Uterus (tissue), 4 donors: Measurements from ENCODE around the gene CARMIL3. TPM values are rescaled to one million over a fixed set of nuclear protein-coding genes. Genes with fewer than 3 reads are reported as not detected.
A peak's percentile ranks its signal among the peaks of the same experiment; 100 is the strongest.

Experiments
- DNase-seq, 2 donors: peaks; one replicate each; pipeline ENCODE4 v3.0.0-alpha.2; 2019 to 2020
- H3K27ac ChIP-seq, 2 donors: fragments of 200-600 bp; sonication (generic); 1 replicate in 1 of 2; 2 replicates in 1 of 2; pipeline ENCODE4 v1.5.1; 2016 to 2018
- H3K27me3 ChIP-seq, 2 donors: fragments of 200-600 bp; sonication (generic); one replicate each; pipeline ENCODE4 v1.5.1; 2018 to 2019; ENCODE audit warnings: control low read depth in 1 of 2
- H3K36me3 ChIP-seq, 2 donors: fragments of 200-600 bp; sonication (generic); one replicate each; pipeline ENCODE4 v1.5.1; 2019; ENCODE audit warnings: control low read depth in 1 of 2
- H3K4me1 ChIP-seq, 2 donors: fragments of 200-600 bp; sonication (generic); one replicate each; pipeline ENCODE4 v1.5.1; 2018 to 2019; ENCODE audit warnings: control low read depth in 1 of 2
- H3K4me3 ChIP-seq, 2 donors: fragments of 200-600 bp; sonication (generic); 1 replicate in 1 of 2; 2 replicates in 1 of 2; pipeline ENCODE4 v1.5.1; 2018 to 2019; ENCODE audit warnings: mild to moderate bottlenecking in 1 of 2
- H3K9me3 ChIP-seq, 2 donors: fragments of 200-600 bp; sonication (generic); one replicate each; pipeline ENCODE4 v1.5.1; 2019; ENCODE audit warnings: control low read depth in 1 of 2
- CTCF ChIP-seq, 4 experiments: fragments of 200-600 bp in 2 of 4; fragments of 450-650 bp in 2 of 4; sonication (generic) in 2 of 4; IDR thresholded peaks; one replicate each; pipeline ENCODE4 v1.5.1; 2016 to 2019; ENCODE audit warnings: antibody characterized with exemption in 4 of 4, mild to moderate bottlenecking in 2 of 4, moderate library complexity in 1 of 4
- POLR2A ChIP-seq, 2 donors: fragments of 450-650 bp; IDR thresholded peaks; one replicate each; pipeline ENCODE4 v1.6.1; 2016; ENCODE audit warnings: antibody characterized with exemption in 2 of 2, mild to moderate bottlenecking in 1 of 2, moderate library complexity in 1 of 2
- intact Hi-C: fragments of 100-400 bp; cut with DNase I; formaldehyde crosslinking; loops from one replicate; pipeline ENCODE4 v1.15.1; 2023; ENCODE audit warnings: low total_unique reads
- total RNA-seq, 4 donors: library from RNA; depleted of rRNA in 3 of 4; stranded (reverse); fragments of >200 nt in 3 of 4; gene quantifications; one replicate each; pipeline versions ENCODE4 v1.1.0 to v1.2.4, GENCODE V29; 2014 to 2023
- donor health status: DM: yes; HTN: yes; CAD: no.

CARMIL3 gene
- total RNA-seq, 4 donors from 2014 or later: 0.21 to 0.48 TPM; not detected in 2

GRCh38 chr14:24095271-24096068 is 43.7 kb downstream of the CARMIL3 start:
- TF ChIP-seq POLR2A (IDR thresholded peaks at IDR 0.05) (no peak), CTCF (IDR thresholded peaks at IDR 0.05) (no peak)

GRCh38 chr14:24096545-24097181 is 44.9 kb downstream of the CARMIL3 start:
- peaks cover 0 to 8% of the 10 kb centered on the region in 2 donors for H3K4me1 ChIP-seq
- H3K27ac ChIP-seq: no peak overlapping the region
- no peaks in the 10 kb centered on the region for H3K27me3 ChIP-seq
- no peak for DNase-seq
- H3K36me3 ChIP-seq: no peaks in the 10 kb centered on the region
- no peak overlapping the region for H3K4me3 ChIP-seq
- no peaks in the 10 kb centered on the region for H3K9me3 ChIP-seq
- intact Hi-C loops: no loop called here
- TF ChIP-seq CTCF (IDR thresholded peaks at IDR 0.05): no peak
- TF ChIP-seq POLR2A (IDR thresholded peaks at IDR 0.05): no peak

More at GRCh38 chr14:24095271-24096068, 43.7 kb downstream of the CARMIL3 start:
- DNase-seq: peak; percentile 32 to 43
- intact Hi-C loops: no loop called here
- Histone ChIP-seq H3K27me3 (no peaks in the 10 kb centered on the region), H3K27ac (peak overlapping the region; percentile 84 to 93), H3K9me3 (no peaks in the 10 kb centered on the region), H3K36me3 (no peaks in the 10 kb centered on the region), H3K4me1 (peaks cover 0 to 8% of the 10 kb centered on the region in 2 donors), H3K4me3 (peak overlapping the region; percentile 71 to 84)

GRCh38 chr14:24098229-24098926 is 46.6 kb downstream of the CARMIL3 start:
- no peaks in the 10 kb centered on the region for H3K36me3 ChIP-seq
- peaks cover 0 to 8% of the 10 kb centered on the region in 2 donors for H3K4me1 ChIP-seq
- H3K9me3 ChIP-seq: no peaks in the 10 kb centered on the region
- TF ChIP-seq POLR2A (IDR thresholded peaks at IDR 0.05) (no peak), CTCF (IDR thresholded peaks at IDR 0.05) (no peak)
- H3K27ac ChIP-seq: no peak overlapping the region
- intact Hi-C loops: no loop called here
- no peak for DNase-seq
- no peak overlapping the region for H3K4me3 ChIP-seq
- H3K27me3 ChIP-seq: no peaks in the 10 kb centered on the region

- intact Hi-C loops: no loop called here
- H3K36me3 ChIP-seq: no peaks in the 10 kb centered on the region
These were observed 47.4 kb downstream of the CARMIL3 start for GRCh38 chr14:24098927-24099813.

More at GRCh38 chr14:24098927-24099813, 47.4 kb downstream of the CARMIL3 start:
- TF ChIP-seq CTCF (IDR thresholded peaks at IDR 0.05) (no peak), POLR2A (IDR thresholded peaks at IDR 0.05) (no peak)
- Histone ChIP-seq H3K4me3 (no peak overlapping the region), H3K4me1 (peaks cover 0 to 8% of the 10 kb centered on the region in 2 donors), H3K27me3 (no peaks in the 10 kb centered on the region), H3K9me3 (no peaks in the 10 kb centered on the region), H3K27ac (no peak overlapping the region)
- DNase-seq: no peak
